HG03045 (cell line): ENCODE results near the gene CFAP221.
"Not testable (repeated sequence)": the region's sequence is repeated elsewhere in the genome, so short reads cannot be mapped to it uniquely, and the experiment has no call there.

Experiments
- ATAC-seq: cut with Tn5 transposase; IDR thresholded peaks from one replicate; pipeline ENCODE4 v1.9.1; 2021; ENCODE audit warnings: mild to moderate bottlenecking, moderate library complexity; ENCODE audit not compliant: unreplicated experiment

The CFAP221 gene

GRCh38 chr2:119583291-119583690 lies 39.0 kb downstream of the CFAP221 start:
- ATAC-seq: no peak

GRCh38 chr2:119584469-119584868 lies 40.2 kb downstream of the CFAP221 start:
- no peak for ATAC-seq

GRCh38 chr2:119586085-119586484 lies 41.8 kb downstream of the CFAP221 start:
- ATAC-seq: no peak

GRCh38 chr2:119590873-119591272 lies 46.6 kb downstream of the CFAP221 start:
- ATAC-seq: no peak

GRCh38 chr2:119591523-119591922 lies 47.3 kb downstream of the CFAP221 start:
- no peak for ATAC-seq

- ATAC-seq: no peak
Measured at GRCh38 chr2:119592436-119592835, 48.2 kb downstream of the CFAP221 start.

GRCh38 chr2:119596638-119597037 lies 52.4 kb downstream of the CFAP221 start:
- no peak for ATAC-seq

GRCh38 chr2:119598596-119599263 lies 54.5 kb downstream of the CFAP221 start:
- ATAC-seq: no peak

- ATAC-seq: no peak
Measured at GRCh38 chr2:119599384-119599783, 55.1 kb downstream of the CFAP221 start.

- ATAC-seq: no peak
Measured at GRCh38 chr2:119605096-119605495, 60.8 kb downstream of the CFAP221 start.

GRCh38 chr2:119606674-119607073 lies 62.4 kb downstream of the CFAP221 start:
- ATAC-seq: no peak

- ATAC-seq: no peak
Measured at GRCh38 chr2:119608553-119608952, 64.3 kb downstream of the CFAP221 start.

- ATAC-seq: no peak
Measured at GRCh38 chr2:119609337-119609736, 65.1 kb downstream of the CFAP221 start.

GRCh38 chr2:119614140-119614539 lies 69.9 kb downstream of the CFAP221 start:
- ATAC-seq: not testable (repeated sequence)

- no peak for ATAC-seq
Measured at GRCh38 chr2:119616421-119616820, 72.2 kb downstream of the CFAP221 start.

- no peak for ATAC-seq
Measured at GRCh38 chr2:119617455-119617854, 73.2 kb downstream of the CFAP221 start.

GRCh38 chr2:119618725-119619124 lies 74.5 kb downstream of the CFAP221 start:
- ATAC-seq: not testable (repeated sequence)

- no peak for ATAC-seq
Measured at GRCh38 chr2:119625226-119625625, 81.0 kb downstream of the CFAP221 start.

- no peak for ATAC-seq
Measured at GRCh38 chr2:119629323-119629825, 85.1 kb downstream of the CFAP221 start.

GRCh38 chr2:119630121-119630520 lies 85.9 kb downstream of the CFAP221 start:
- no peak for ATAC-seq

- ATAC-seq: no peak
Measured at GRCh38 chr2:119637371-119637770, 93.1 kb downstream of the CFAP221 start.

GRCh38 chr2:119638246-119638645 lies 94.0 kb downstream of the CFAP221 start:
- no peak for ATAC-seq
